NCI-H82 treated with DMSO at 0.1 percent for 48 hours (cell line): ENCODE results near the gene MAGEB1.

Experiments used
- DNase-seq: peaks from one replicate; lab custom pipeline; 2025; ENCODE audit not compliant: unreplicated experiment; lab: John Stamatoyannopoulos, UW

MAGEB1 gene

DNA sequence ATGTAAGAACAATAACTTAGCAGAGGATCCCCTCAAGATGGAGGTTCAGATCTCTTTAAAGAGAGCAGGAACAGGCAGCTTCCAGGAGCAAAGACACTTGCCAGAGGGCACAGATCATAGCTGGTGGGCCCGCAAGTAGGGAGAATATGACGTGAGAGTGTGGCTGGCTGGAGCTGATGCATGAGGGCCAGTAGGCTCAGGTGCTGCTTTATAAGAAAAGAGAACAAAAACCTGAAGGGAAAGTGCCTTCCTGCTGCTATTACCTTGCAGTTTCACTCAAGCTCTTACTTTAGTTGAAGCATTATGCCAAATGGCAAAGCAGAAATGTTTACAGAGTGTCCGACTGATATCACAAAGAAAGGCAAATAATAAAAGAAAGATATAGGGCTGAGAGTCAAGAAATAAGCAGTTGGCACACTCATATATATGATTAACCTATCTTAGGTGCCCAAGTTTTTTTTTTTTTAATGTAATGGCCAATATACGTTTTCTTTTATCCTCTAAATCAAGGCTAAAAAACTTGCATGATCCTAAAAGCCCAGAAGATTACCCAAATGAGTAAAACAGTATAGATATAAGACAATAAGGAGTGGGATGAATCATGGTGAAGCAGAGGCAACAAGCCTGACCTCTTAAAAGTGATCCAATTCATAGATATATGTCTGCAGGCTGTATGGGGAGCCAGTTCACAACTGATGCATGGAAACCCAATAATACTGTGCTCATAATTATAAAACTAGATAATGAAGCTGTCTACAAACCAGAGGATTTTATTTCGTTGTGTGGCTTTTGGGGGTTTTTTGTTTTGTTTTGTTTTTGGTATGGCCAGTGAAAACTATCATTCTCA is 49.7 kb downstream of the MAGEB1 start:
- no peak for DNase-seq

DNA sequence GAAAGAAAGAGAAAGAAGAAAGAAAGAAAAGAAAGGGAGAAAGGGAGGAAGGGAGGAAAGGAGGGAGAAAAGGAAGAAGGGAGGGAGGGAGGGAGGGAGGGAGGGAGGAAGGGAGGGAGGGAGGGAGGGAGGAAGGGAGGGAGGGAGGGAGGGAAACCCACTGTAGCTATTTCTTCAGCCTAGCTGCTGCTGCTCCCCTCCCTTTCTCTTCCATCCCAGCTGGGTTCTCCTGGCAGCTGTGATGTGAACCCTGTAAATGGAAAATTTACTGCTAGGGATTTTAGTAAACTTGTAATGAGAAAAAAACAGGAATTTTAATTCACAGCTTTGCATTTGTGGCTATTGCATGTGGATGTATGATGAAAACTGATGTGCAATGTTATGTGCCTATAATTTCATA is 54.3 kb downstream of the MAGEB1 start:
- no peak for DNase-seq
